A549 (cell line): ENCODE data around the gene FLNB. TPM values are rescaled to one million over a fixed set of nuclear protein-coding genes. Genes with fewer than 3 reads are reported as not detected.

Experiments
- ATAC-seq, 2 experiments: fragments of 200-7000 bp in 1 of 2; fragments of >200 bp in 1 of 2; cut with Nextera tagmentation in 1 of 2; cut with Tn5 transposase in 1 of 2; 3 replicates each; pipeline versions ENCODE4 v1.8.0 to v1.9.1; 2018 to 2020; ENCODE audit warnings: mild to moderate bottlenecking in 1 of 2, moderate library complexity in 1 of 2
- CTCF ChIA-PET: fragments of 300-600 bp; sonication (Branson Sonifier 250); formaldehyde crosslinking; extraction: SDS; loops from one replicate; lab custom pipeline; 2021; ENCODE audit warnings: antibody characterized with exemption, inconsistent platforms; lab: Yijun Ruan, JAX
- POLR2A ChIA-PET: fragments of 350-600 bp; formaldehyde crosslinking; extraction: SDS; loops from one replicate; lab custom pipeline; 2021; ENCODE audit warnings: antibody characterized with exemption, inconsistent platforms; lab: Yijun Ruan, JAX
- DNase-seq, 2 experiments: peaks; one replicate each; pipeline versions ENCODE4 v3.0.0 to v3.0.0-alpha.2; 2011 to 2016; ENCODE audit warnings: low read depth in 1 of 2, low spot score in 1 of 2
- FAIRE-seq: peaks from 2 replicates; lab custom pipeline; 2011; peaks lifted over from hg19 to GRCh38; lab: Jason Lieb, UNC
- H3K27ac ChIP-seq, 2 experiments: fragments of >200 bp; sonication (Bioruptor Twin); formaldehyde crosslinking; 3 replicates each; pipeline ENCODE4 v1.5.1; 2016 to 2017
- H3K4me1 ChIP-seq: fragments of >200 bp; sonication (Bioruptor Twin); formaldehyde crosslinking; 3 replicates; pipeline ENCODE4 v1.6.1; 2016
- H3K4me2 ChIP-seq: fragments of >200 bp; sonication (Bioruptor Twin); formaldehyde crosslinking; 3 replicates; pipeline ENCODE4 v1.6.1; 2016
- H3K4me3 ChIP-seq: fragments of >200 bp; sonication (Bioruptor Twin); formaldehyde crosslinking; 3 replicates; pipeline ENCODE4 v1.5.1; 2016
- H3K9me3 ChIP-seq: fragments of >200 bp; sonication (Bioruptor Twin); formaldehyde crosslinking; 3 replicates; pipeline ENCODE4 v1.6.1; 2016
- CHD2 ChIP-seq: fragments of 150-350 bp; IDR thresholded peaks from 2 replicates; pipeline ENCODE4 v1.6.1; 2014; ENCODE audit warnings: low read length; ENCODE audit not compliant: partially characterized antibody
- EHMT2 ChIP-seq: fragments of 200-600 bp; sonication (generic); IDR thresholded peaks from 2 replicates; pipeline ENCODE4 v1.6.1; 2016; ENCODE audit warnings: antibody characterized with exemption, low read depth, mild to moderate bottlenecking, moderate library complexity
- FOSB ChIP-seq: fragments of 250-450 bp; sonication (Bioruptor Pico); IDR thresholded peaks from 2 replicates; pipeline ENCODE4 v1.5.0; 2020; ENCODE audit warnings: mild to moderate bottlenecking, moderate library complexity
- FOXS1 ChIP-seq: fragments of 250-450 bp; sonication (Bioruptor Pico); IDR thresholded peaks from 2 replicates; pipeline ENCODE4 v1.5.0; 2020; ENCODE audit warnings: mild to moderate bottlenecking, moderate library complexity
- GATA3 ChIP-seq: IDR thresholded peaks from 2 replicates; pipeline ENCODE4 v1.6.1; 2012; ENCODE audit warnings: borderline replicate concordance
- HDAC2 ChIP-seq: fragments of 200-600 bp; sonication (generic); IDR thresholded peaks from 2 replicates; pipeline ENCODE4 v1.6.1; 2016
- HEYL ChIP-seq: fragments of 250-450 bp; sonication (Bioruptor Pico); IDR thresholded peaks from 2 replicates; pipeline ENCODE4 v1.8.0; 2021; ENCODE audit warnings: mild to moderate bottlenecking, moderate library complexity
- HOXB5 ChIP-seq: fragments of 250-450 bp; sonication (Bioruptor Pico); IDR thresholded peaks from 2 replicates; pipeline ENCODE4 v1.5.0; 2020; ENCODE audit warnings: mild to moderate bottlenecking, moderate library complexity
- JUN ChIP-seq, 2 experiments: fragments of >200 bp; sonication (Bioruptor Twin); formaldehyde crosslinking; IDR thresholded peaks; 2 replicates in 1 of 2; 3 replicates in 1 of 2; pipeline ENCODE4 v1.6.1; 2016 to 2017
- KDM5A ChIP-seq: fragments of 200-600 bp; sonication (generic); IDR thresholded peaks from 2 replicates; pipeline ENCODE4 v1.6.1; 2016; ENCODE audit warnings: antibody characterized with exemption, mild to moderate bottlenecking
- MAFK ChIP-seq: fragments of 450-650 bp; IDR thresholded peaks from 2 replicates; pipeline ENCODE4 v1.6.1; 2014; ENCODE audit not compliant: partially characterized antibody
- NFE2L2 ChIP-seq: fragments of 150-350 bp; conservative IDR thresholded peaks from 2 replicates; pipeline ENCODE4 v1.6.1; 2014; ENCODE audit warnings: low read length
- NPAS2 ChIP-seq: fragments of 250-450 bp; sonication (Bioruptor Pico); IDR thresholded peaks from 2 replicates; pipeline ENCODE4 v1.8.0; 2022; ENCODE audit warnings: mild to moderate bottlenecking, moderate library complexity, borderline replicate concordance
- NR3C1 ChIP-seq: fragments of >200 bp; sonication (Bioruptor Twin); formaldehyde crosslinking; IDR thresholded peaks from 3 replicates; pipeline ENCODE4 v1.6.1; 2017
- PHF8 ChIP-seq: fragments of 200-600 bp; sonication (generic); IDR thresholded peaks from 2 replicates; pipeline ENCODE4 v1.6.1; 2016; ENCODE audit warnings: low read depth, mild to moderate bottlenecking, antibody characterized with exemption, moderate library complexity, borderline replicate concordance
- POLR2A ChIP-seq: IDR thresholded peaks from 2 replicates; pipeline ENCODE4 v1.6.1; 2012; ENCODE audit warnings: mild to moderate bottlenecking, low read length
- RARB ChIP-seq: fragments of 250-450 bp; sonication (Bioruptor Pico); IDR thresholded peaks from 2 replicates; pipeline ENCODE4 v1.8.0; 2021; ENCODE audit warnings: mild to moderate bottlenecking, moderate library complexity
- RFX5 ChIP-seq: fragments of 450-650 bp; IDR thresholded peaks from 2 replicates; pipeline ENCODE4 v1.7.1; 2014; ENCODE audit warnings: antibody characterized with exemption, mild to moderate bottlenecking, moderate library complexity
- RNF2 ChIP-seq: fragments of 200-600 bp; sonication (generic); IDR thresholded peaks from 2 replicates; pipeline ENCODE4 v1.6.1; 2016; ENCODE audit warnings: low read depth, mild to moderate bottlenecking, antibody characterized with exemption, moderate library complexity, borderline replicate concordance
- TFCP2L1 ChIP-seq: fragments of 250-450 bp; sonication (Bioruptor Pico); IDR thresholded peaks from 2 replicates; pipeline ENCODE4 v1.5.0; 2021; ENCODE audit warnings: mild to moderate bottlenecking
- ZNF302 ChIP-seq: fragments of 250-450 bp; sonication (Bioruptor Pico); IDR thresholded peaks from 2 replicates; pipeline ENCODE4 v1.9.0; 2021; ENCODE audit warnings: inconsistent platforms, mild to moderate bottlenecking, moderate library complexity
- WGBS: methylation state at CpG from one replicate; pipeline ENCODE4 v1.1.6; 2017; ENCODE audit errors: missing lambda C conversion rate; 5-methylcytosine and 5-hydroxymethylcytosine counted together
- polyA plus RNA-seq, 4 experiments: library from polyadenylated mRNA; depleted of rRNA in 3 of 4; stranded (reverse); fragments of >200 nt; fragmentation: RNase III in 1 of 4; extraction: RNeasy Plus Mini Kit Qiagen cat#74134 plus additional on column Dnase treatment in 1 of 4; gene quantifications; 2 replicates in 3 of 4; 3 replicates in 1 of 4; pipeline ENCODE4 v1.2.3, GENCODE V29; 2011 to 2017
- TF ChIP-seq, protein P1 (sequence below): IDR thresholded peaks from 2 replicates; pipeline ENCODE4 v1.6.1; 2012
- TF ChIP-seq, protein P2 (sequence below): IDR thresholded peaks from 2 replicates; pipeline ENCODE4 v1.6.1; 2012
- TF ChIP-seq, protein P3 (sequence below): fragments of 450-650 bp; IDR thresholded peaks from 2 replicates; pipeline ENCODE4 v1.6.1; 2014; ENCODE audit warnings: antibody characterized with exemption
- TF ChIP-seq, protein P4 (sequence below): fragments of 150-350 bp; IDR thresholded peaks from 2 replicates; pipeline ENCODE4 v1.6.1; 2014; ENCODE audit warnings: low read depth, mild to moderate bottlenecking, low read length

FLNB gene
- polyA plus RNA-seq, 2 of the 4 experiments (the other 2 are of a cell fraction), result 235 to 439 TPM

DNA sequence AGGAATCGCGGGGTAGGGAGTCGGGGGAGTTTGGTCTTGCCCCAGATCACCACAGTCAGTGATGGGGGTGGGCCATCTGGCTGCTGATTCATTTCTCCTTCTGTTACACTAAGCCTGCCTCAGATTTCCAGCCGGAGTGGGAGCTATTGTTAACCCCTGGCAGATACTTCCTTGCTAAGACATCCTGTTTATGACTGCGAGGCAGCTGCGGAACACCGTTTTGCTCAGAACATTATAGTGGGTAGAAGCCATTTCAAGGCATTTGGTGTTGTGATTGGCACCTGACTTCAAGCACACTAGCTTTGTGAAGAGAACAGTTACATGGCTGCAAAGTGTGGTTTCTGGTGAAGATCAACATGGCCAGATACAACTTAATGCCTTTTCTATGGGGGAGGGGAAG lies 73.8 kb downstream of the FLNB start:
- ChIA-PET CTCF (interaction anchor here (1.3 to 1.7 kb wide), 2 partner anchors 86 to 120 kb away, joined by 4 to 5 read pairs; no protein-coding TSS in a partner anchor), POLR2A (interaction anchor here (0.5 kb wide), 1 partner anchor 32 kb away, joined by 4 read pairs; no protein-coding TSS in a partner anchor)
- Histone ChIP-seq H3K4me3 (no peak overlapping the region), H3K4me1 (peaks cover 69% of the 10 kb centered on the region), H3K4me2 (no peak overlapping the region; the same call in 2 of the 3 replicates), H3K27ac (peak overlapping the region in 1 of 2 experiments; percentile 54; a peak in 2 of 6 replicates), H3K9me3 (no peaks in the 10 kb centered on the region)
- FAIRE-seq, result no peak
- ATAC-seq, result peak in 1 of 2 experiments; percentile 9; a peak in 1 of 6 replicates
- DNase-seq, result no peak
- TF ChIP-seq, protein P1, sequence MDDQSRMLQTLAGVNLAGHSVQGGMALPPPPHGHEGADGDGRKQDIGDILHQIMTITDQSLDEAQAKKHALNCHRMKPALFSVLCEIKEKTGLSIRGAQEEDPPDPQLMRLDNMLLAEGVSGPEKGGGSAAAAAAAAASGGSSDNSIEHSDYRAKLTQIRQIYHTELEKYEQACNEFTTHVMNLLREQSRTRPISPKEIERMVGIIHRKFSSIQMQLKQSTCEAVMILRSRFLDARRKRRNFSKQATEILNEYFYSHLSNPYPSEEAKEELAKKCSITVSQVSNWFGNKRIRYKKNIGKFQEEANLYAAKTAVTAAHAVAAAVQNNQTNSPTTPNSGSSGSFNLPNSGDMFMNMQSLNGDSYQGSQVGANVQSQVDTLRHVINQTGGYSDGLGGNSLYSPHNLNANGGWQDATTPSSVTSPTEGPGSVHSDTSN, result no peak
- no peak for TF ChIP-seq RARB (CRISPR knock-in tag)
- TF ChIP-seq POLR2A, result no peak
- no peak for TF ChIP-seq HEYL (CRISPR knock-in tag)
- no peak for TF ChIP-seq NR3C1
- no peak for TF ChIP-seq NFE2L2
- TF ChIP-seq, protein P2, sequence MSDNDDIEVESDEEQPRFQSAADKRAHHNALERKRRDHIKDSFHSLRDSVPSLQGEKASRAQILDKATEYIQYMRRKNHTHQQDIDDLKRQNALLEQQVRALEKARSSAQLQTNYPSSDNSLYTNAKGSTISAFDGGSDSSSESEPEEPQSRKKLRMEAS, result no peak
- TF ChIP-seq EHMT2, result no peak
- TF ChIP-seq NPAS2 (CRISPR knock-in tag), result no peak
- no peak for TF ChIP-seq HDAC2
- no peak for TF ChIP-seq CHD2
- TF ChIP-seq RFX5, result no peak
- TF ChIP-seq RNF2, result no peak
- no peak for TF ChIP-seq HOXB5 (CRISPR knock-in tag)
- no peak for TF ChIP-seq PHF8
- 79% methylated on average over 5 of the region's 7 CpGs for WGBS

DNA sequence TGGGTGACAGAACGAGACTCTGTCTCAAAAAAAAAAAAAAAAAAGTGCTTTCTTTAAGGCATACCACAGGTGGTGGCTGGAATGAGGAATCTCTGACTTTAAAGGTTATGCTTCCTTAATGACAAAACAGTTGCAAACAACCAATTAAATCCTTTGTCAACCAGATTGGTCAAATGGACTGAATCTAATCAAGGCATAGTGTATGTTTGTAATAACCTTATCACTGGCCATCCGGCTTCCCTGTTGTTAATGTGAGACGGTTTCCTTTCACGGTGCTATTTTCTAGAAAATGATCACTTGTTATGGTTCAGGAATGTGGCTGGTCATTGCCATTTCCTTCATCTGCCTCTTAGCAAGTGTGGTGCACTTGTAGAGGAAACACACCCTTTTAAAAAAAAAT lies 75.9 kb downstream of the FLNB start:
- Histone ChIP-seq H3K4me2 (no peak overlapping the region), H3K4me1 (peaks cover 61% of the 10 kb centered on the region), H3K9me3 (no peaks in the 10 kb centered on the region), H3K27ac (peak overlapping the region in 1 of 2 experiments; percentile 1; a peak in 1 of 6 replicates), H3K4me3 (no peak overlapping the region)
- FAIRE-seq (no peak), DNase-seq (no peak), ATAC-seq (no peak)
- TF ChIP-seq, protein P3, sequence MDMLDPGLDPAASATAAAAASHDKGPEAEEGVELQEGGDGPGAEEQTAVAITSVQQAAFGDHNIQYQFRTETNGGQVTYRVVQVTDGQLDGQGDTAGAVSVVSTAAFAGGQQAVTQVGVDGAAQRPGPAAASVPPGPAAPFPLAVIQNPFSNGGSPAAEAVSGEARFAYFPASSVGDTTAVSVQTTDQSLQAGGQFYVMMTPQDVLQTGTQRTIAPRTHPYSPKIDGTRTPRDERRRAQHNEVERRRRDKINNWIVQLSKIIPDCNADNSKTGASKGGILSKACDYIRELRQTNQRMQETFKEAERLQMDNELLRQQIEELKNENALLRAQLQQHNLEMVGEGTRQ, result no peak
- TF ChIP-seq KDM5A, result no peak
- TF ChIP-seq MAFK, result no peak
- no peak for TF ChIP-seq TFCP2L1 (CRISPR knock-in tag)
- no peak for TF ChIP-seq JUN (IDR thresholded peaks at IDR 0.05)
- TF ChIP-seq, protein P4, sequence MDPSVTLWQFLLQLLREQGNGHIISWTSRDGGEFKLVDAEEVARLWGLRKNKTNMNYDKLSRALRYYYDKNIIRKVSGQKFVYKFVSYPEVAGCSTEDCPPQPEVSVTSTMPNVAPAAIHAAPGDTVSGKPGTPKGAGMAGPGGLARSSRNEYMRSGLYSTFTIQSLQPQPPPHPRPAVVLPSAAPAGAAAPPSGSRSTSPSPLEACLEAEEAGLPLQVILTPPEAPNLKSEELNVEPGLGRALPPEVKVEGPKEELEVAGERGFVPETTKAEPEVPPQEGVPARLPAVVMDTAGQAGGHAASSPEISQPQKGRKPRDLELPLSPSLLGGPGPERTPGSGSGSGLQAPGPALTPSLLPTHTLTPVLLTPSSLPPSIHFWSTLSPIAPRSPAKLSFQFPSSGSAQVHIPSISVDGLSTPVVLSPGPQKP, result no peak
- TF ChIP-seq FOXS1 (CRISPR knock-in tag), result no peak
- TF ChIP-seq FOSB (CRISPR knock-in tag), result no peak
- TF ChIP-seq GATA3, result no peak
- TF ChIP-seq CHD2, result no peak
- no peak for TF ChIP-seq POLR2A
- TF ChIP-seq ZNF302, result no peak
- WGBS, result 71% methylated on average over 4 of the region's 4 CpGs
- ChIA-PET POLR2A (no interaction called here), CTCF (no interaction called here)
